Loucy (cell line): ENCODE data around the gene RBBP8.

Experiments used
- H2AFZ ChIP-seq: fragments of 200-600 bp; sonication (generic); 2 replicates; pipeline ENCODE4 v1.6.0; 2016; ENCODE audit warnings: antibody characterized with exemption, mild to moderate bottlenecking, low read length, moderate library complexity
- H3F3A ChIP-seq: fragments of 200-600 bp; 2 replicates; pipeline ENCODE4 v1.6.0; 2016; ENCODE audit warnings: antibody characterized with exemption, low read depth, mild to moderate bottlenecking
- H3K27me3 ChIP-seq: fragments of 200-600 bp; sonication (generic); 2 replicates; pipeline ENCODE4 v1.6.1; 2014; ENCODE audit warnings: low read length, mild to moderate bottlenecking; ENCODE audit not compliant: insufficient read depth, poor library complexity, severe bottlenecking
- H3K36me3 ChIP-seq: fragments of 200-600 bp; sonication (generic); 2 replicates; pipeline ENCODE4 v1.6.1; 2016; ENCODE audit warnings: low read length; ENCODE audit not compliant: insufficient read depth
- H3K4me1 ChIP-seq: fragments of 200-600 bp; sonication (generic); 2 replicates; pipeline ENCODE4 v1.5.1; 2014; ENCODE audit warnings: low read length, mild to moderate bottlenecking; ENCODE audit not compliant: insufficient read depth, poor library complexity, severe bottlenecking
- H3K4me2 ChIP-seq: fragments of 200-600 bp; sonication (generic); 2 replicates; pipeline ENCODE4 v1.6.0; 2014; ENCODE audit warnings: antibody characterized with exemption, low read length, low read depth, mild to moderate bottlenecking; ENCODE audit not compliant: poor library complexity, severe bottlenecking
- H3K4me3 ChIP-seq: fragments of 200-600 bp; sonication (generic); 2 replicates; pipeline ENCODE4 v1.5.1; 2014; ENCODE audit warnings: low read length, mild to moderate bottlenecking, mixed read lengths; ENCODE audit not compliant: poor library complexity, severe bottlenecking
- H3K79me2 ChIP-seq: fragments of 200-600 bp; sonication (generic); 2 replicates; pipeline ENCODE4 v1.6.1; 2014; ENCODE audit warnings: low read length; ENCODE audit not compliant: insufficient read depth
- H3K9ac ChIP-seq: fragments of 200-600 bp; sonication (generic); 2 replicates; pipeline ENCODE4 v1.6.0; 2014; ENCODE audit warnings: mild to moderate bottlenecking, low read depth, low read length, moderate library complexity; ENCODE audit not compliant: poor library complexity, severe bottlenecking
- H3K9me2 ChIP-seq: fragments of 200-600 bp; sonication (generic); replicated peaks from 2 replicates; pipeline ENCODE4 v1.6.1; 2016; ENCODE audit warnings: low read depth, low read length, mixed read lengths
- H3K9me3 ChIP-seq: fragments of 200-600 bp; sonication (generic); 2 replicates; pipeline ENCODE4 v1.6.1; 2014; ENCODE audit warnings: mild to moderate bottlenecking, antibody characterized with exemption, low read length, low read depth; ENCODE audit not compliant: insufficient read depth
- H4K20me1 ChIP-seq: fragments of 200-600 bp; sonication (generic); 2 replicates; pipeline ENCODE4 v1.6.0; 2014; ENCODE audit warnings: antibody characterized with exemption, low read length, mild to moderate bottlenecking; ENCODE audit not compliant: insufficient read depth, poor library complexity, severe bottlenecking
- CTCF ChIP-seq: fragments of 200-600 bp; sonication (generic); conservative IDR thresholded peaks from 2 replicates; pipeline ENCODE4 v1.5.1; 2014; ENCODE audit warnings: mild to moderate bottlenecking, antibody characterized with exemption, low read length
- EZH2phosphoT487 ChIP-seq: fragments of 200-600 bp; IDR thresholded peaks from 2 replicates; pipeline ENCODE4 v1.6.1; 2018; ENCODE audit warnings: antibody characterized with exemption, mild to moderate bottlenecking, moderate library complexity, borderline replicate concordance

Gene RBBP8

GRCh38 chr18:22998344-22998743 is 65.2 kb downstream of the RBBP8 start:
- Histone ChIP-seq H2AFZ (no peak overlapping the region), H3K27me3 (no peaks in the 10 kb centered on the region), H3K9me3 (no peaks in the 10 kb centered on the region), H3K4me1 (no peaks in the 10 kb centered on the region), H3K36me3 (peaks cover 28% of the 10 kb centered on the region; the same call in 1 of the 2 replicates), H3K9ac (no peak overlapping the region), H3K4me3 (no peak overlapping the region), H3K79me2 (no peaks in the 10 kb centered on the region), H4K20me1 (no peaks in the 10 kb centered on the region), H3K4me2 (no peak overlapping the region), H3K9me2 (no peaks in the 10 kb centered on the region), H3F3A (no peaks in the 10 kb centered on the region)
- TF ChIP-seq CTCF (no peak), EZH2phosphoT487 (no peak)

GRCh38 chr18:22999212-22999611 is 66.1 kb downstream of the RBBP8 start:
- no peak for TF ChIP-seq EZH2phosphoT487
- TF ChIP-seq CTCF, result no peak
- Histone ChIP-seq H3K4me2 (no peak overlapping the region), H3K36me3 (peaks cover 27% of the 10 kb centered on the region; the same call in 1 of the 2 replicates), H3K9me2 (no peaks in the 10 kb centered on the region), H3K4me1 (no peaks in the 10 kb centered on the region), H3K79me2 (no peaks in the 10 kb centered on the region), H3K4me3 (no peak overlapping the region), H4K20me1 (no peaks in the 10 kb centered on the region), H3K9me3 (no peaks in the 10 kb centered on the region), H3K27me3 (no peaks in the 10 kb centered on the region), H3K9ac (no peak overlapping the region), H3F3A (no peaks in the 10 kb centered on the region), H2AFZ (no peak overlapping the region)

- H3F3A ChIP-seq, result no peaks in the 10 kb centered on the region
- no peak overlapping the region for H3K9ac ChIP-seq
- TF ChIP-seq CTCF, result no peak
- TF ChIP-seq EZH2phosphoT487, result no peak
- no peaks in the 10 kb centered on the region for H3K9me3 ChIP-seq
- no peaks in the 10 kb centered on the region for H4K20me1 ChIP-seq
- H3K27me3 ChIP-seq, result no peaks in the 10 kb centered on the region
- H3K9me2 ChIP-seq, result no peaks in the 10 kb centered on the region
- no peaks in the 10 kb centered on the region for H3K4me1 ChIP-seq
- no peaks in the 10 kb centered on the region for H3K79me2 ChIP-seq
- peaks cover 27% of the 10 kb centered on the region; the same call in 1 of the 2 replicates for H3K36me3 ChIP-seq
- H2AFZ ChIP-seq, result no peak overlapping the region
- H3K4me2 ChIP-seq, result no peak overlapping the region
- no peak overlapping the region for H3K4me3 ChIP-seq
These were observed 66.5 kb downstream of the RBBP8 start for GRCh38 chr18:22999647-23000046.
